Measurements from ENCODE around the gene MAPK10. TPM values are rescaled to one million over a fixed set of nuclear protein-coding genes. Genes with fewer than 3 reads are reported as not detected.

MAPK10 gene
- total RNA-seq, 2 experiments from 2014 or later: 0.28 to 0.36 TPM

- ATAC-seq (ENCODE audit: poor library complexity) (no peak), DNase-seq (no peak)
- Mint-ChIP-seq H3K4me3 (no peak overlapping the region), H3K9me3 (no peaks in the 10 kb centered on the region), H3K27me3 (no peaks in the 10 kb centered on the region), H3K4me1 (ENCODE audit: low read depth) (no peaks in the 10 kb centered on the region), H3K36me3 (ENCODE audit: low read depth) (no peaks in the 10 kb centered on the region), H3K27ac (no peak overlapping the region)
- ChIA-PET CTCF (no interaction called here), POLR2A (no interaction called here)
- no peaks in the 10 kb centered on the region for H3K9me3 ChIP-seq (ENCODE audit: control insufficient read depth in 1 of 2, insufficient read depth in 1 of 2, low read length in 2 of 2)
- no peaks in the 10 kb centered on the region for H3K27me3 ChIP-seq (ENCODE audit: control insufficient read depth in 1 of 2, insufficient read depth in 2 of 2, low read length in 2 of 2)
- H3K4me1 ChIP-seq (ENCODE audit: insufficient read depth, low read length): no peaks in the 10 kb centered on the region
- no peak overlapping the region for H3K4me3 ChIP-seq (ENCODE audit: low read length)
- H3K36me3 ChIP-seq (ENCODE audit: insufficient read depth, low read length): no peaks in the 10 kb centered on the region
- no peak overlapping the region for H3K27ac ChIP-seq (ENCODE audit: low read depth in 1 of 2, low read length in 2 of 2)
- TF ChIP-seq CTCF (IDR thresholded peaks at IDR 0.05): no peak
- intact Hi-C loops (cut with DNase I, micrococcal nuclease): no loop called here
Measured at GRCh38 chr4:86092684-86093083, 267.2 kb downstream of the MAPK10 start.

GRCh38 chr4:86091201-86091600 is 268.7 kb downstream of the MAPK10 start:
- no peaks in the 10 kb centered on the region for H3K36me3 Mint-ChIP-seq (ENCODE audit: low read depth)
- no peak for TF ChIP-seq CTCF (IDR thresholded peaks at IDR 0.05)
- no peak overlapping the region for H3K27ac Mint-ChIP-seq
- ATAC-seq (ENCODE audit: poor library complexity) (no peak), DNase-seq (no peak)
- no peaks in the 10 kb centered on the region for H3K4me1 Mint-ChIP-seq (ENCODE audit: low read depth)
- no peaks in the 10 kb centered on the region for H3K9me3 ChIP-seq (ENCODE audit: control insufficient read depth in 1 of 2, insufficient read depth in 1 of 2, low read length in 2 of 2)
- H3K27ac ChIP-seq (ENCODE audit: low read depth in 1 of 2, low read length in 2 of 2): no peak overlapping the region
- intact Hi-C loops (cut with DNase I, micrococcal nuclease): no loop called here
- no peaks in the 10 kb centered on the region for H3K27me3 Mint-ChIP-seq
- ChIA-PET CTCF (no interaction called here), POLR2A (no interaction called here)
- no peaks in the 10 kb centered on the region for H3K9me3 Mint-ChIP-seq
- H3K36me3 ChIP-seq (ENCODE audit: insufficient read depth, low read length): no peaks in the 10 kb centered on the region
- H3K27me3 ChIP-seq (ENCODE audit: control insufficient read depth in 1 of 2, insufficient read depth in 2 of 2, low read length in 2 of 2): no peaks in the 10 kb centered on the region
- H3K4me1 ChIP-seq (ENCODE audit: insufficient read depth, low read length): no peaks in the 10 kb centered on the region
- H3K4me3 ChIP-seq (ENCODE audit: low read length): no peak overlapping the region
- H3K4me3 Mint-ChIP-seq: no peak overlapping the region

GRCh38 chr4:86089781-86090323 is 270.0 kb downstream of the MAPK10 start:
- Mint-ChIP-seq H3K9me3 (no peaks in the 10 kb centered on the region), H3K27ac (no peak overlapping the region), H3K4me1 (ENCODE audit: low read depth) (no peaks in the 10 kb centered on the region), H3K4me3 (no peak overlapping the region), H3K36me3 (ENCODE audit: low read depth) (no peaks in the 10 kb centered on the region), H3K27me3 (no peaks in the 10 kb centered on the region)
- no peaks in the 10 kb centered on the region for H3K27me3 ChIP-seq (ENCODE audit: control insufficient read depth in 1 of 2, insufficient read depth in 2 of 2, low read length in 2 of 2)
- CTCF ChIA-PET: no interaction called here
- intact Hi-C loops (cut with DNase I, micrococcal nuclease): no loop called here
- DNase-seq (no peak), ATAC-seq (ENCODE audit: poor library complexity) (no peak)
- TF ChIP-seq CTCF (IDR thresholded peaks at IDR 0.05): no peak
- H3K27ac ChIP-seq (ENCODE audit: low read depth in 1 of 2, low read length in 2 of 2): no peak overlapping the region
- H3K9me3 ChIP-seq (ENCODE audit: control insufficient read depth in 1 of 2, insufficient read depth in 1 of 2, low read length in 2 of 2): no peaks in the 10 kb centered on the region
- no peaks in the 10 kb centered on the region for H3K4me1 ChIP-seq (ENCODE audit: insufficient read depth, low read length)
- POLR2A ChIA-PET: no interaction called here
- H3K4me3 ChIP-seq (ENCODE audit: low read length): no peak overlapping the region
- no peaks in the 10 kb centered on the region for H3K36me3 ChIP-seq (ENCODE audit: insufficient read depth, low read length)
